Muscle of leg (tissue), 11 donors: Measurements from ENCODE around the gene ZWILCH. TPM values are rescaled to one million over a fixed set of nuclear protein-coding genes. Genes with fewer than 3 reads are reported as not detected.
"Not testable (repeated sequence)": the region's sequence is repeated elsewhere in the genome, so short reads cannot be mapped to it uniquely, and the experiment has no call there.

Experiments
- DNase-seq: peaks from one replicate; pipeline ENCODE4 v3.0.0; 2013
- H3K27ac ChIP-seq: one replicate; pipeline ENCODE4 v1.5.1; 2013; ENCODE audit warnings: mild to moderate bottlenecking, low read length, control low read depth
- H3K27me3 ChIP-seq: one replicate; pipeline ENCODE4 v1.6.1; 2013; ENCODE audit warnings: low read length; ENCODE audit not compliant: control insufficient read depth, insufficient read depth
- H3K36me3 ChIP-seq: one replicate; pipeline ENCODE4 v1.6.1; 2013; ENCODE audit warnings: low read length; ENCODE audit not compliant: control insufficient read depth, insufficient read depth
- H3K4me1 ChIP-seq: one replicate; pipeline ENCODE4 v1.6.1; 2013; ENCODE audit warnings: low read length; ENCODE audit not compliant: control insufficient read depth, insufficient read depth
- H3K4me3 ChIP-seq: one replicate; pipeline ENCODE4 v1.5.1; 2013; ENCODE audit warnings: low read length, control low read depth
- H3K9me3 ChIP-seq: replicated peaks from 2 replicates; pipeline ENCODE4 v1.6.1; 2013; ENCODE audit warnings: low read depth, low read length; ENCODE audit not compliant: control insufficient read depth
- WGBS: methylation state at CpG from one replicate; pipeline ENCODE4 v1.1.5; 2013; ENCODE audit warnings: missing lambda C conversion rate; ENCODE audit not compliant: insufficient coverage; 5-methylcytosine and 5-hydroxymethylcytosine counted together
- polyA plus RNA-seq, 8 donors: library from polyadenylated mRNA; unstranded; fragments of 120-200 nt; gene quantifications; one replicate each; pipeline versions ENCODE4 v1.2.1 to v1.2.3, GENCODE V29; 2013; ENCODE audit warnings: inconsistent platforms in 1 of 8, low replicate concordance in 1 of 8; ENCODE audit not compliant: insufficient read length in 8 of 8, insufficient read depth in 1 of 8
- total RNA-seq: library from RNA; stranded (reverse); fragments of 120-200 nt; gene quantifications from one replicate; pipeline ENCODE4 v1.2.4, GENCODE V29; 2013

ZWILCH gene
- total and polyA plus RNA-seq, 9 donors, result 12.4 to 20.9 (median 16.2) TPM

GRCh38 chr15:66589429-66589828, 84.3 kb downstream of the ZWILCH start:
- peaks cover 11% of the 10 kb centered on the region for H3K27me3 ChIP-seq
- H3K9me3 ChIP-seq, H3K4me1 ChIP-seq, H3K4me3 ChIP-seq, H3K36me3 ChIP-seq, DNase-seq, H3K27ac ChIP-seq: not testable (repeated sequence)
- WGBS, result 100% methylated on average over 3 of the region's 6 CpGs

GRCh38 chr15:66590435-66590834, 85.3 kb downstream of the ZWILCH start:
- WGBS, result 100% methylated on average over 1 of the region's 2 CpGs

GRCh38 chr15:66591322-66591862, 86.3 kb downstream of the ZWILCH start:
- Histone ChIP-seq H3K36me3 (no peaks in the 10 kb centered on the region), H3K27ac (no peak overlapping the region), H3K9me3 (no peaks in the 10 kb centered on the region), H3K4me3 (no peak overlapping the region), H3K4me1 (peaks cover 7% of the 10 kb centered on the region), H3K27me3 (peaks cover 7% of the 10 kb centered on the region)
- no peak for DNase-seq
- WGBS, result 80% methylated on average over 4 of the region's 4 CpGs

More at GRCh38 chr15:66590435-66590834, 85.3 kb downstream of the ZWILCH start:
- Histone ChIP-seq H3K36me3 (no peaks in the 10 kb centered on the region), H3K9me3 (no peaks in the 10 kb centered on the region), H3K27me3 (peaks cover 11% of the 10 kb centered on the region), H3K4me3 (no peak overlapping the region), H3K4me1 (peaks cover 8% of the 10 kb centered on the region), H3K27ac (no peak overlapping the region)
- no peak for DNase-seq

DNA sequence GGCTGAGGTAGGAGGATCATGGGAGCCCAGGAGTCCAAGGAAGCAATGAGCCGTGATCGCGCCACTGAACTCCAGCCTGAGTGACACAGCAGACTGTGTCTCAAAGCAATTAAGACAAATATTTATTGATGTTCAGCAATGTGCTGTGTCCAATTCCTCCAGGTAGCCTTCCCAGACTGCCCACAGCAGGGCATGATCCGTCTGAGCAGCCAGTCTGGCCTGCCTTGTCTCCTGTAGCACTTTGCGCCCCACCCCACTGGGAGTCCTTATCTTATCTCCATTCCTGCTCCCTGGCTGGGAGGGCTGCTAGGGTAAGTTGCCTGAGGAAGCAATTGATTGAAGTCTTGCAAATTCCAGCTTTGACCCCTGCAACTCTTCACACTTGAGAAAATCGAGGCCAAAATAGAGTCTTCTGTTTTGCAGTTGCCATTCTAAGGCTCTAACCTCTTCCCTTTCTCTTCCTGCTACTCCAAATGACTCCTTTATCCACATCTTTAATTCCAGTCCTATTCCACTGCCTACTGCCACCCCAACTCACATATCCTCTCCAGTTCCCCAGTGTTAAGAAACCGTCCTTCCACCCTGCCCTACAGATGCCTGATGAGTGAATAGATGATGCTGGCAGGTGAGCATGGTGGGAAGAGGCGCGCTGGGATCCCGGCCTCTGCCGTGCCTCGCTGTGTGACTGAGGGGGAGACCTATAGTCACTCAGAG, 87.5 kb downstream of the ZWILCH start:
- DNase-seq, result no peak
- peaks cover 6% of the 10 kb centered on the region for H3K4me1 ChIP-seq
- WGBS, result 67% methylated on average over 7 of the region's 12 CpGs
- peaks cover 4% of the 10 kb centered on the region for H3K27me3 ChIP-seq
- no peaks in the 10 kb centered on the region for H3K9me3 ChIP-seq
- H3K27ac ChIP-seq, result no peak overlapping the region
- no peaks in the 10 kb centered on the region for H3K36me3 ChIP-seq
- H3K4me3 ChIP-seq, result no peak overlapping the region

- 0% methylated on average over 1 of the region's 3 CpGs for WGBS
- Histone ChIP-seq H3K27ac (no peak overlapping the region), H3K9me3 (no peaks in the 10 kb centered on the region), H3K36me3 (no peaks in the 10 kb centered on the region), H3K27me3 (peaks cover 4% of the 10 kb centered on the region), H3K4me1 (peaks cover 4% of the 10 kb centered on the region), H3K4me3 (no peak overlapping the region)
- peak; percentile 58 for DNase-seq
Measured at GRCh38 chr15:66593219-66593780, 88.2 kb downstream of the ZWILCH start.

GRCh38 chr15:66594344-66594743, 89.2 kb downstream of the ZWILCH start:
- WGBS, result 67% methylated on average over 10 of the region's 10 CpGs
- no peaks in the 10 kb centered on the region for H3K27me3 ChIP-seq
- H3K9me3 ChIP-seq, result no peaks in the 10 kb centered on the region
- H3K36me3 ChIP-seq, result no peaks in the 10 kb centered on the region
- H3K4me3 ChIP-seq, result no peak overlapping the region
- no peak overlapping the region for H3K27ac ChIP-seq
- DNase-seq, result no peak
- peaks cover 4% of the 10 kb centered on the region for H3K4me1 ChIP-seq

GRCh38 chr15:66594836-66595235, 89.7 kb downstream of the ZWILCH start:
- no peak for DNase-seq
- H3K9me3 ChIP-seq, result no peaks in the 10 kb centered on the region
- H3K36me3 ChIP-seq, result no peaks in the 10 kb centered on the region
- H3K4me3 ChIP-seq, result no peak overlapping the region
- peaks cover 4% of the 10 kb centered on the region for H3K4me1 ChIP-seq
- WGBS, result 100% methylated on average over 1 of the region's 5 CpGs
- no peak overlapping the region for H3K27ac ChIP-seq
- no peaks in the 10 kb centered on the region for H3K27me3 ChIP-seq

DNA sequence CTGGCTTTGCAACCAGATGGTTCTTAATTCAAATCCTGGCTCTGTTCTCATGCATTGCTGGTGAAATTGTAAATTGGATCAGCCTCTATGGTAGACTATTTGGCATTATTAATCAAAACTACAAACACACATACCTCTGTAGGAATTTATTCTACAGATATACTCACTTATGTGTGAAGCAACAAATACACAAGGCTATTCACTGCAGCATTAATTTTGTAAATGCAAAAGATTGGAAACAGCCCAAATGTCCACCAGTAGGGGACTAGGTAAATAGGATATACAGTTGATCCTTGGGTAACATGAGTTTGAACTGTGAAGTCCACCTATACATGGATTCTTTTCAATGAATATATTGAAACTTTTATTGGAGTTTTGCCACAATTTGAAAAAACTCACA, 90.2 kb downstream of the ZWILCH start:
- H3K4me1 ChIP-seq, result peaks cover 4% of the 10 kb centered on the region
- H3K9me3 ChIP-seq, result no peaks in the 10 kb centered on the region
- H3K27me3 ChIP-seq, result no peaks in the 10 kb centered on the region
- DNase-seq, result no peak
- no peak overlapping the region for H3K4me3 ChIP-seq
- H3K27ac ChIP-seq, result no peak overlapping the region
- no peaks in the 10 kb centered on the region for H3K36me3 ChIP-seq

DNA sequence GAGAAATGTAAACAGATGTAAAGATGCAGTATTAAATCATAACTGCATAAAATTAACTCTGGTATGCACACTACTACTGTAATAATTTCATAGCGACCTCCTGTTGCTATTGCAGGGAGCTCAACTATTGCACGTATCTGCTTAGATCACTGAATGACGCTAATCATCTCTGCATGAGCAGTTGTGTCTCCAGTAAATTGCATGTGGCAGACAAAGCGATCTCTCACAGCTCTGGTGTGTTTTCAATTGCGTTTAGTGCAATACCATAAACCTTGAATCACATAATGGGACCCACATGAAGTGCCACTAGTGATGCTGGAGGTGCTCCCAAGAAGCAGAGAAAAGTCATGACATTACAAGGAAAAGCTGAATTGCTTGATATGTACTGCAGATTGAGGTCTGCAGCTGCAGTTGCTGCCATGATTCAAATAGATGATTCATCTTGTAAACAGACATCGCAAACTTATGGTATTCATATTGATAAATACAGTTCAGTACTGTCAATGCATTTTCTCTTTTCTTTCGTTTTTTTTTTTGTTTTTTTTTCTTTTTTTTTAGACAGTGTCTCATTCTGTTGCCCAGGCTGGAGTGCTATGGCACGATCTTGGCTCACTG, 90.9 kb downstream of the ZWILCH start:
- WGBS, result 54% methylated on average over 5 of the region's 8 CpGs
- Histone ChIP-seq H3K4me1 (peaks cover 4% of the 10 kb centered on the region), H3K36me3 (no peaks in the 10 kb centered on the region), H3K27me3 (no peaks in the 10 kb centered on the region), H3K4me3 (no peak overlapping the region), H3K9me3 (no peaks in the 10 kb centered on the region), H3K27ac (no peak overlapping the region)
- DNase-seq, result no peak

DNA sequence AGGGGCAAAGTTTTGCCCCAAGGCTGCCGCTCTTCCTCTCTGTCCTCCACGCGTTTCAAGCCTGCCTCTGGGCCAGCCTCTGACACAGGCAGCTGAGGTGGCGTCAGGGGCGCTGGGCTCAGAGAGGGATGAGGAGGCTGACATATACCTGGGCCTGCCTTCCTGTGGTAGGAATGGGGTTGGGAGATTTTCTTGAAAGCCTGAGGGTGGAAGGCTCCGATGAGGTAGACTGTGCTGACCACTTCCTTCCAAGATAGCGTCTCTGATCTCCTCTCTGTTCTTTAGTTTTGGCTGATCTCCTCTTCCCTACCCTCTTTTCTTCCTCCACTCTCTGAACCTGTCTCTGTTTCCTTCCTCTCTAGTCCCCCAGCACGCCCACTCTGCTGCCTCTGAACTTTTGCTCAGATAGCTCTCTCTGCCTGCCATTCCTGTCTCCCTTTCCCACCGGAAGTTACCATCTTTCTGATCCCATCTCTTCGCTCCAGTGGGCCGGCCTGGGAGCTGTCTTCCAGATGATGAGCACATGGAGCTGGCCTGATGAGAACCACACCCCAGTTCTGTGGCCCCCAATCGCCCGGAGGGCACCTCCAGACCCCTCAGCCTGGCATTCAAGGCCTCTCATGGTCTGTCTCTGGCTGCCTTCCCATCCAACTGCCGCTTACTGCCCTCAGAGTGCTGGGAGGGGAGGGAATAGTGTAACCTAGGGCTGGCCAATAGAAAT, 93.1 kb downstream of the ZWILCH start:
- no peak overlapping the region for H3K27ac ChIP-seq
- H3K36me3 ChIP-seq, result no peaks in the 10 kb centered on the region
- no peak for DNase-seq
- WGBS, result 82% methylated on average over 6 of the region's 14 CpGs
- no peaks in the 10 kb centered on the region for H3K9me3 ChIP-seq
- H3K27me3 ChIP-seq, result no peaks in the 10 kb centered on the region
- H3K4me1 ChIP-seq, result peaks cover 4% of the 10 kb centered on the region
- no peak overlapping the region for H3K4me3 ChIP-seq
